A549 treated with CORT108297 at 1 μM for 4 hours (cell line): ENCODE results near the gene VRK3. TPM values are rescaled to one million over a fixed set of nuclear protein-coding genes. Genes with fewer than 3 reads are reported as not detected.

ENCODE experiments used
- total RNA-seq: library from RNA; stranded (reverse); fragments of 200-300 nt; extraction: Qiagen RNA extraction; gene quantifications from 5 replicates; pipeline ENCODE4 v1.2.3, GENCODE V29; 2022

The VRK3 gene, protein sequence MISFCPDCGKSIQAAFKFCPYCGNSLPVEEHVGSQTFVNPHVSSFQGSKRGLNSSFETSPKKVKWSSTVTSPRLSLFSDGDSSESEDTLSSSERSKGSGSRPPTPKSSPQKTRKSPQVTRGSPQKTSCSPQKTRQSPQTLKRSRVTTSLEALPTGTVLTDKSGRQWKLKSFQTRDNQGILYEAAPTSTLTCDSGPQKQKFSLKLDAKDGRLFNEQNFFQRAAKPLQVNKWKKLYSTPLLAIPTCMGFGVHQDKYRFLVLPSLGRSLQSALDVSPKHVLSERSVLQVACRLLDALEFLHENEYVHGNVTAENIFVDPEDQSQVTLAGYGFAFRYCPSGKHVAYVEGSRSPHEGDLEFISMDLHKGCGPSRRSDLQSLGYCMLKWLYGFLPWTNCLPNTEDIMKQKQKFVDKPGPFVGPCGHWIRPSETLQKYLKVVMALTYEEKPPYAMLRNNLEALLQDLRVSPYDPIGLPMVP
- 39.7 to 45.9 TPM (median 41.5 TPM) in 5 replicates for total RNA-seq

GRCh38 chr19:50025022-50025793, at the start of gene VRK3:
TSS of gene VRK3 (minus strand) at chr19:50025372. CDS start at chr19:50016162, 9,210 bp downstream.

DNA sequence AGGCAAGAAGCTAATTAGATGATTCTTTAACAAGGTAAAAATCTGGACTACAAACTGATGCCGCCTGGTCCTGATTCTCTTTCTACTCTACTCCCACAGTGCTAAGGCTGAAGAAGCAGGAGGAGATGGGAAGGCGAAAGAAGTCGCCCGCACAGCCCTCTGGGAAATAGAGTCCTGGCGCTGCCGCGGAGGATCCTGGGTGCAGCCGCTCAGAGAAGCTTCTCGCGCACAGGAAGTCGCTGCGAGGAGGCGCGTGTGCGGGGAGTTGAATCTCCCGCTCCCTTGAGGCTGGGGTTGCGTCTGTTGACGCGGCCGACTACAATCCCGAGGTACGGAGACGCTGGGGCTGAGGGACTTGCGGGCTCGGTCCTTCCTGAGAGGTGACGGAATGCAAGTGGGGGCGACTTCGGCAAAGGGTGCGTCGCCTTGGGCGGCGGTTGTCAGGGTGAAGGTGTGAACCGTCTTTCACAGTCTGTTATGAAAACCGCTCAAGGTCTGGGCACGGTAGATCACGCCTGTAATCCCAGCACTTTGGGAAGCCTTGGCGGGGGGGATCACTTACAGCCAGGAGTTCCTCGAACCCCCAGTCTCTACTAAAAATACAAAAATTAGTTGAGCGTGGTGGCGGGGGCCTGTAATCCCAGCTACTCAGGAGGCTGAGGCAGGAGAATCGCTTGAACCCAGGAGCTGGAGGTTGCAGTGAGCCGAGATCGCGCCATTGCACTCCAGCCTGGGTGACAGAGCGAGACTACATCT, 800 bp upstream of the VRK3 start, which contains the start of gene ZNF473:
TSS of gene ZNF473 (plus strand) at position 212 of the 756 bp plus-strand sequence. CDS start 5,078 bp downstream, outside the sequence.

DNA sequence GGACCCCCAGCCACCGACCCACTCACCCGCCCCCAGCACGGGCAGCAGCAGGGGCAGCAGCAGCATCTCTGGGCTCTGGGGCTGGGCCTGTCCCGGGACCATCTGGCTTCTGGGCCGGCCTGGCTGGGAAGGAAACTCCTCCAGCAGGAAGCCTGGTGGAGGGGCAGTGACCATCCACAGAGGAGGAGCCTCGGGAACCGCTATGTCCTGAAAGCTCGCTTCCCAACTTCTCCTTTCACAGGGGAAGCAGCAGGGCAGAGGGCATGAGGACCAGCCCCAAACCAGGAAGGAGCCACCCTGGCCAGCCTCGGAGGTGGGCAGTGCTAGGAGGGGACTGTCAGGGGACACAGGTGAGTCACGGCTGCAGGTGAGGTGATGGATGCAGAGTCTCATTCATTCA, 64.2 kb downstream of the VRK3 start, which contains the start of gene SIGLEC11:
TSS of gene SIGLEC11 (minus strand) at position 193 of the 400 bp plus-strand sequence. CDS start at position 102, 91 bp downstream.

DNA sequence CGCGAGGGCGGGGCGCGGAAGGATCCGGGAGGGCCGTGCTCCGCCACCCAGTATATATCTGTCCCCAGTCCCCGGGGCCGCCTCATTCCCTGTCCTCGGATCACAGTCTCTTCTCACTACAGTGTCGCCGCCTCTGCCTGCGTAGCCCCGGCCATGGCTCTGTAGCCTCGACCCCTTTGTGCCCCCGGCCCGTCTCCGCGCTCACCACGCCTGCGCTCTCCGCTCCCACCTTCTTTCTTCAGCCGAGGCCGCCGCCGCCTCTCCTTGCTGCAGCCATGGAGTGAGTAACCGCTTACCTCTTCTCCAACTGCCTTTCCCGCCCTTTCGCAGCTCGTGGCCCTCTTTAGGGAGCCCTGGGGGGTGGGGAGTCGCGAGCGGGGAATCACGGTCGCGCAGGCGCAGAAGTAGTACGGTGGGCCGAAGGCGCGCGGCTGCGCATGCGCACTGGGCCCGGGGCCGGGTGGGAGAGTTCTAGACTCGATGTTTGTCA, 96.0 kb downstream of the VRK3 start, which contains the start of the genes ATF5 and NUP62:
TSS of gene ATF5 (plus strand) at position 85 of the 490 bp plus-strand sequence. CDS start 1,646 bp downstream, outside the sequence.
TSS of gene NUP62 (minus strand) at position 384 of the 490 bp plus-strand sequence. CDS start 19,697 bp downstream, outside the sequence.

Other genes starting within 250 kb of the VRK3 start
- gene FUZ, start 212.1 kb downstream of the VRK3 start, total RNA-seq, result 12.8 to 15.6 TPM (median 15.3 TPM) in 5 replicates
- gene MED25, start 207.1 kb downstream of the VRK3 start, total RNA-seq, result 45.5 to 76.6 TPM (median 69.6 TPM) in 5 replicates
- 106 to 161 TPM (median 152 TPM) in 5 replicates for gene PTOV1, start 174.2 kb downstream of the VRK3 start, total RNA-seq
- 40.8 to 62.1 TPM (median 54.2 TPM) in 5 replicates for gene PNKP, start 157.8 kb downstream of the VRK3 start, total RNA-seq
- gene AKT1S1, start 148.0 kb downstream of the VRK3 start, total RNA-seq, result 66.3 to 120 TPM (median 113 TPM) in 5 replicates
- gene TBC1D17, start 147.7 kb downstream of the VRK3 start, total RNA-seq, result 20.1 to 24.1 TPM (median 23.8 TPM) in 5 replicates
- 0.61 to 1.2 TPM (median 0.96 TPM) in 5 replicates for gene IL4I1, start 128.5 kb downstream of the VRK3 start, total RNA-seq
- gene ATF5, start 96.2 kb downstream of the VRK3 start, total RNA-seq, result 47.9 to 57.1 TPM (median 54.0 TPM) in 5 replicates
- gene NUP62, start 95.9 kb downstream of the VRK3 start, total RNA-seq, result 74.2 to 98.4 TPM (median 95.7 TPM) in 5 replicates
- gene SIGLEC11, start 64.2 kb downstream of the VRK3 start, total RNA-seq, result not detected in 5 replicates
- 6.8 to 11.0 TPM (median 10.0 TPM) in 5 replicates for gene ZNF473, start 633 bp upstream of the VRK3 start, total RNA-seq
- not detected in 5 replicates for gene IZUMO2, start 137.9 kb upstream of the VRK3 start, total RNA-seq
- gene MYH14, start 178.2 kb upstream of the VRK3 start, total RNA-seq, result 4.4 to 6.8 TPM (median 5.8 TPM) in 5 replicates